C4-2B (cell line): ENCODE data around the gene STX8.

Source experiments
- CTCF ChIP-seq: fragments of 450-650 bp; conservative IDR thresholded peaks from 2 replicates; pipeline ENCODE4 v1.5.1; 2017; ENCODE audit warnings: mild to moderate bottlenecking
- ZFX ChIP-seq: fragments of 450-650 bp; IDR thresholded peaks from 2 replicates; pipeline ENCODE4 v1.6.1; 2017

GRCh38 chr17:9254841-9255240 lies 320.8 kb downstream of the STX8 start:
- no peak for TF ChIP-seq CTCF
- no peak for TF ChIP-seq ZFX
